ENCODE data around the gene PI4K2A.

The PI4K2A gene

GRCh38 chr10:97631098-97631497 is 9.4 kb upstream of the PI4K2A start (continued):
- no peak for TF ChIP-seq REST (tag by site-specific recombination; IDR thresholded peaks at IDR 0.05)

- Histone ChIP-seq H3K4me1 (ENCODE audit: control insufficient read depth, insufficient read depth, low read length) (no peaks in the 10 kb centered on the region), H3K9me3 (ENCODE audit: control insufficient read depth, insufficient read depth, low read depth, low read length) (no peaks in the 10 kb centered on the region), H3K36me3 (ENCODE audit: control insufficient read depth in 2 of 2, insufficient read depth in 1 of 2, low read length in 2 of 2) (no peaks in the 10 kb centered on the region), H3K4me3 (ENCODE audit: low read depth, low read length) (peak within 1 kb of the TSS; percentile 65), H3K27ac (ENCODE audit: extremely low read depth, low read depth, low read length) (no peak within 1 kb of the TSS; the same call in 1 of the 2 replicates)
- CTCF ChIA-PET: interaction anchor here (0.9 to 1.7 kb wide), 2 partner anchors 16 to 25 kb away, joined by 4 read pairs; no protein-coding TSS in a partner anchor
- POLR2A ChIA-PET: interaction anchor here (1.0 kb wide), 1 partner anchor 103 kb away, joined by 3 read pairs; the partner anchor contains the start of gene ZFYVE27
- TF ChIP-seq YY2 (tag by site-specific recombination; IDR thresholded peaks at IDR 0.05) (peak; percentile 100), ZBTB10 (tag by site-specific recombination; IDR thresholded peaks at IDR 0.05) (peak; percentile 52), ZNF677 (tag by site-specific recombination; IDR thresholded peaks at IDR 0.05) (no peak), CTCF (tag by site-specific recombination; IDR thresholded peaks at IDR 0.05) (peak; percentile 54; the same call in 1 of the 2 replicates), KLF17 (tag by site-specific recombination; IDR thresholded peaks at IDR 0.05) (0 out of 2 replicates have a peak, but pooled peaks have one; percentile 12), PATZ1 (tag by site-specific recombination; IDR thresholded peaks at IDR 0.05) (peak; percentile 77), ZNF555 (tag by site-specific recombination; conservative IDR thresholded peaks at IDR 0.05) (no peak), ZNF394 (tag by site-specific recombination; IDR thresholded peaks at IDR 0.05; ENCODE audit: borderline replicate concordance) (peak; percentile 28; the same call in 1 of the 2 replicates), ZNF223 (tag by site-specific recombination; IDR thresholded peaks at IDR 0.05) (no peak), ZNF24 (tag by site-specific recombination; IDR thresholded peaks at IDR 0.05) (no peak; the same call in 1 of the 2 replicates), KLF9 (tag by site-specific recombination; IDR thresholded peaks at IDR 0.05; ENCODE audit: low read depth) (peak; percentile 66), BCL6B (tag by site-specific recombination; IDR thresholded peaks at IDR 0.05) (no peak), GLI4 (tag by site-specific recombination; IDR thresholded peaks at IDR 0.05) (no peak), ZNF76 (tag by site-specific recombination; IDR thresholded peaks at IDR 0.05; ENCODE audit: borderline replicate concordance, low read depth) (peak; percentile 94), ZEB2 (tag by site-specific recombination; IDR thresholded peaks at IDR 0.05) (no peak), GFI1B (tag by site-specific recombination; IDR thresholded peaks at IDR 0.05) (no peak), ZNF707 (tag by site-specific recombination; IDR thresholded peaks at IDR 0.05) (no peak)
Observed at GRCh38 chr10:97632949-97633884, 7.3 kb upstream of the PI4K2A start, which contains the start of gene MORN4. MORN4 (minus strand) TSS chr10:97633500; CDS start chr10:97619653, 13,847 bp downstream.
